Neural cell (in vitro differentiated cells): ENCODE measurements around the gene IL36B. TPM values are rescaled to one million over a fixed set of nuclear protein-coding genes. Genes with fewer than 3 reads are reported as not detected.

ENCODE experiments used
- H2AFZ ChIP-seq: fragments of 200-600, 300-800 bp; sonication (generic), shearing (Covaris generic); 2 replicates; pipeline ENCODE4 v1.6.0; 2014; ENCODE audit warnings: low read depth, mild to moderate bottlenecking, antibody characterized with exemption, low read length, moderate library complexity
- H3F3A ChIP-seq: fragments of 200-600 bp; shearing (Covaris generic); 2 replicates; pipeline ENCODE4 v1.6.1; 2016; ENCODE audit warnings: mild to moderate bottlenecking, moderate library complexity, mixed read lengths, antibody characterized with exemption, low read length; ENCODE audit not compliant: insufficient read depth, poor library complexity, severe bottlenecking
- H3K27ac ChIP-seq: fragments of 200-600, 300-800 bp; sonication (generic), shearing (Covaris generic); 2 replicates; pipeline ENCODE4 v1.5.1; 2014; ENCODE audit warnings: mild to moderate bottlenecking, low read length, moderate library complexity
- H3K27me3 ChIP-seq: fragments of 300-800, 200-600 bp; sonication (generic), shearing (Covaris generic); 2 replicates; pipeline ENCODE4 v1.6.0; 2014; ENCODE audit warnings: mild to moderate bottlenecking, low read depth, low read length, moderate library complexity; ENCODE audit not compliant: insufficient read depth
- H3K36me3 ChIP-seq: fragments of 300-800, 200-600 bp; sonication (generic), shearing (Covaris generic); 2 replicates; pipeline ENCODE4 v1.5.1; 2014; ENCODE audit warnings: mild to moderate bottlenecking, antibody characterized with exemption, low read length, moderate library complexity; ENCODE audit not compliant: insufficient read depth
- H3K4me2 ChIP-seq: fragments of 300-800, 200-600 bp; sonication (generic), shearing (Covaris generic); 2 replicates; pipeline ENCODE4 v1.6.0; 2014; ENCODE audit warnings: mild to moderate bottlenecking, low read length
- H3K4me3 ChIP-seq: fragments of 300-800, 200-600 bp; sonication (generic), shearing (Covaris generic); 2 replicates; pipeline ENCODE4 v1.5.1; 2014; ENCODE audit warnings: mild to moderate bottlenecking, low read length, moderate library complexity
- H3K79me2 ChIP-seq: fragments of 200-600 bp; shearing (Covaris generic); replicated peaks from 2 replicates; pipeline ENCODE4 v1.6.0; 2014; ENCODE audit warnings: mild to moderate bottlenecking, low read length, moderate library complexity; ENCODE audit not compliant: insufficient read depth
- H3K9ac ChIP-seq: fragments of 300-800, 200-600 bp; sonication (generic), shearing (Covaris generic); 2 replicates; pipeline ENCODE4 v1.6.1; 2016; ENCODE audit warnings: mild to moderate bottlenecking, low read length, mixed read lengths
- H3K9me2 ChIP-seq: fragments of 200-600 bp; shearing (Covaris generic); 2 replicates; pipeline ENCODE4 v1.6.1; 2016; ENCODE audit warnings: mild to moderate bottlenecking, low read length, mixed read lengths; ENCODE audit not compliant: insufficient read depth
- H3K9me3 ChIP-seq: fragments of 200-600, 300-800 bp; sonication (generic), shearing (Covaris generic); 2 replicates; pipeline ENCODE4 v1.6.1; 2016; ENCODE audit warnings: mild to moderate bottlenecking, mixed run types, low read length, moderate library complexity, mixed read lengths
- H4K20me1 ChIP-seq: fragments of 200-600 bp; shearing (Covaris generic); 2 replicates; pipeline ENCODE4 v1.6.1; 2016; ENCODE audit warnings: mild to moderate bottlenecking, mixed run types; ENCODE audit not compliant: insufficient read depth
- CTCF ChIP-seq: fragments of 450-650 bp; IDR thresholded peaks from 2 replicates; pipeline ENCODE4 v1.5.1; 2014; ENCODE audit warnings: antibody characterized with exemption, mild to moderate bottlenecking, moderate library complexity; ENCODE audit not compliant: poor library complexity, severe bottlenecking
- EZH2 ChIP-seq: fragments of 200-600, 300-800 bp; shearing (Covaris generic), sonication (generic); IDR thresholded peaks from 2 replicates; pipeline ENCODE4 v1.6.1; 2014; ENCODE audit warnings: antibody characterized with exemption, low read length, borderline replicate concordance, mild to moderate bottlenecking; ENCODE audit not compliant: insufficient read depth, poor library complexity, severe bottlenecking
- MXI1 ChIP-seq: fragments of 450-650 bp; conservative IDR thresholded peaks from 2 replicates; pipeline ENCODE4 v1.6.1; 2014; ENCODE audit warnings: antibody characterized with exemption, mild to moderate bottlenecking; ENCODE audit not compliant: poor library complexity, severe bottlenecking
- POLR2AphosphoS5 ChIP-seq: IDR thresholded peaks from 2 replicates; pipeline ENCODE4 v1.6.1; 2012
- SMC3 ChIP-seq: fragments of 450-650 bp; conservative IDR thresholded peaks from 2 replicates; pipeline ENCODE4 v1.6.1; 2014; ENCODE audit warnings: antibody characterized with exemption, mild to moderate bottlenecking, moderate library complexity; ENCODE audit not compliant: poor library complexity
- TAF1 ChIP-seq: IDR thresholded peaks from 2 replicates; pipeline ENCODE4 v1.6.1; 2012; ENCODE audit warnings: low read depth
- polyA plus RNA-seq: library from polyadenylated mRNA; depleted of rRNA; stranded (reverse); fragments of >200 nt; gene quantifications from 2 replicates; pipeline ENCODE4 v1.2.3, GENCODE V29; 2014
- TF ChIP-seq, protein P1 (sequence below): IDR thresholded peaks from 2 replicates; pipeline ENCODE4 v1.6.1; 2012; ENCODE audit warnings: borderline replicate concordance

The IL36B gene
- polyA plus RNA-seq, 1 donor from 2014 or later: not detected

DNA sequence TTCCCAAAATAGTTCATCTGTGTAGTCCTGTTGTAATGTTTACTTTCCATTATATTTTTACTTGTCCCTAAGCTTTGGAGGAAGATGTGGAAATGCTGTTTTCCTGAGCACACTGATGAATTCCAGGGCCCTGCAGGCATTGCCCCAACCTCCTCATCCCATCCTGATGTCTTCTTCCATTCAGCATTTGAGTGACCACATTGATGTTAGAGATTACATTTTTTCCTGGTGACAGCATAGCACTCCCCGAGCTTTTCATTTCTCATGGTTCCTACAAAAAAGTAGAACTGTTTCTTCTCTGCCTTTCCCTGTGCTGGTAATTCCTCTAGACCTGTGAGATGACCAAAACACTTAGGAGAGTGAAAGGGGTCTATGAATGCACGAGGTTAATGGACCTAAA lies 42.6 kb downstream of the IL36B start:
- Histone ChIP-seq H3K79me2 (no peaks in the 10 kb centered on the region), H3K9me2 (no peaks in the 10 kb centered on the region), H2AFZ (no peak overlapping the region), H3K27me3 (no peaks in the 10 kb centered on the region), H3K4me2 (no peak overlapping the region), H3K9me3 (no peaks in the 10 kb centered on the region), H3K9ac (no peak overlapping the region), H4K20me1 (no peaks in the 10 kb centered on the region), H3K4me3 (no peak overlapping the region), H3K27ac (no peak overlapping the region), H3F3A (no peaks in the 10 kb centered on the region), H3K36me3 (no peaks in the 10 kb centered on the region)
- TF ChIP-seq EZH2 (no peak), TAF1 (no peak), POLR2AphosphoS5 (no peak)
- TF ChIP-seq, protein P1, sequence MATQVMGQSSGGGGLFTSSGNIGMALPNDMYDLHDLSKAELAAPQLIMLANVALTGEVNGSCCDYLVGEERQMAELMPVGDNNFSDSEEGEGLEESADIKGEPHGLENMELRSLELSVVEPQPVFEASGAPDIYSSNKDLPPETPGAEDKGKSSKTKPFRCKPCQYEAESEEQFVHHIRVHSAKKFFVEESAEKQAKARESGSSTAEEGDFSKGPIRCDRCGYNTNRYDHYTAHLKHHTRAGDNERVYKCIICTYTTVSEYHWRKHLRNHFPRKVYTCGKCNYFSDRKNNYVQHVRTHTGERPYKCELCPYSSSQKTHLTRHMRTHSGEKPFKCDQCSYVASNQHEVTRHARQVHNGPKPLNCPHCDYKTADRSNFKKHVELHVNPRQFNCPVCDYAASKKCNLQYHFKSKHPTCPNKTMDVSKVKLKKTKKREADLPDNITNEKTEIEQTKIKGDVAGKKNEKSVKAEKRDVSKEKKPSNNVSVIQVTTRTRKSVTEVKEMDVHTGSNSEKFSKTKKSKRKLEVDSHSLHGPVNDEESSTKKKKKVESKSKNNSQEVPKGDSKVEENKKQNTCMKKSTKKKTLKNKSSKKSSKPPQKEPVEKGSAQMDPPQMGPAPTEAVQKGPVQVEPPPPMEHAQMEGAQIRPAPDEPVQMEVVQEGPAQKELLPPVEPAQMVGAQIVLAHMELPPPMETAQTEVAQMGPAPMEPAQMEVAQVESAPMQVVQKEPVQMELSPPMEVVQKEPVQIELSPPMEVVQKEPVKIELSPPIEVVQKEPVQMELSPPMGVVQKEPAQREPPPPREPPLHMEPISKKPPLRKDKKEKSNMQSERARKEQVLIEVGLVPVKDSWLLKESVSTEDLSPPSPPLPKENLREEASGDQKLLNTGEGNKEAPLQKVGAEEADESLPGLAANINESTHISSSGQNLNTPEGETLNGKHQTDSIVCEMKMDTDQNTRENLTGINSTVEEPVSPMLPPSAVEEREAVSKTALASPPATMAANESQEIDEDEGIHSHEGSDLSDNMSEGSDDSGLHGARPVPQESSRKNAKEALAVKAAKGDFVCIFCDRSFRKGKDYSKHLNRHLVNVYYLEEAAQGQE: no peak

DNA sequence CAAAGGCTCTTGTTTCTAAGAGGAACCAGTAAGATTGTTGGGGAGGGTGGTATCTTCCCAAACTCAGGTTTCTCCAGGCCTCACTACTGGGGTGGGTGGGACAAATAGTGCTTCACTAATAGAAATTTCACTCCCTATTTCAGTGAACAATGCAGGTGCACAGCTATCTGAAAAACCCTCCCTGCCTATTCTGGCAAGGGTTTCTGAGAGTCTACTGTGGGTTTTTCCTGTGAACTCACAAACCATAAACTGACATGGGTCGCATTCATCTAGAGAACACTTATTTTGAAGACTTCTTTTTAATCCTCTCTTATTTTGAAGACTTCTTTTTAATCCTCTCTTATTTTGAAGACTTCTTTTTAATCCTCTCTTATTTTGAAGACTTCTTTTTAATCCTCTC lies 43.0 kb downstream of the IL36B start:
- Histone ChIP-seq H2AFZ (no peak overlapping the region), H3K27me3 (no peaks in the 10 kb centered on the region), H3K4me2 (no peak overlapping the region), H3K79me2 (no peaks in the 10 kb centered on the region), H3K9ac (no peak overlapping the region), H3K36me3 (no peaks in the 10 kb centered on the region), H3K9me3 (no peaks in the 10 kb centered on the region), H3F3A (no peaks in the 10 kb centered on the region), H4K20me1 (no peaks in the 10 kb centered on the region), H3K9me2 (no peaks in the 10 kb centered on the region), H3K4me3 (no peak overlapping the region), H3K27ac (no peak overlapping the region)
- TF ChIP-seq SMC3: no peak
- no peak for TF ChIP-seq TAF1

DNA sequence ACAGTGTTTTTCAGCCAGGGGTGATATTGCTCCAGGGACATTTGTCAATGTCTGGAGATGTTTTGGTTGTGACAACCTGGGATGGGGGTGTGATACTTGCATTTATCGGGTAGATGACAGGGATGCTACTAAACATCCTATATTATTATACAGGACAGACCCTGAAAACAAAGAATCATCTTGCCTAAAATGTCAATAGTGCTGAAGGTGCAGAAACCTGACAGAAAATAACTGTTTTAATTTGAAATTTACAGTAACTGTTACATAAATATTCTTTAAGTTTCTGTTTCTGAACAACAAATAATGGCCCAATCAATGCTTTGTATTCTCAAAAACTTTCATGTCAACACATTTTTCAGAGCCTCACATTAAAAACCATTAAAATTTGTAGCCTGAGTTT lies 45.4 kb downstream of the IL36B start:
- no peaks in the 10 kb centered on the region for H3K9me3 ChIP-seq
- H3K27me3 ChIP-seq: no peaks in the 10 kb centered on the region
- H3K79me2 ChIP-seq: no peaks in the 10 kb centered on the region
- H3K4me2 ChIP-seq: no peak overlapping the region
- no peak overlapping the region for H3K9ac ChIP-seq
- no peaks in the 10 kb centered on the region for H4K20me1 ChIP-seq
- H3K36me3 ChIP-seq: no peaks in the 10 kb centered on the region
- H3F3A ChIP-seq: no peaks in the 10 kb centered on the region
- H3K27ac ChIP-seq: no peak overlapping the region
- no peaks in the 10 kb centered on the region for H3K9me2 ChIP-seq
- TF ChIP-seq CTCF: no peak
- no peak for TF ChIP-seq MXI1
- TF ChIP-seq POLR2AphosphoS5: no peak
- H3K4me3 ChIP-seq: no peak overlapping the region
- H2AFZ ChIP-seq: no peak overlapping the region
